ENCODE data around the gene FAM107B. TPM values are rescaled to one million over a fixed set of nuclear protein-coding genes. Genes with fewer than 3 reads are reported as not detected.

FAM107B gene
- total RNA-seq, 1 donor from 2014 or later, result 13.6 TPM

GRCh38 chr10:14623931-14624330 lies 150.8 kb downstream of the FAM107B start:
- no peak overlapping the region for H3K4me3 ChIP-seq (ENCODE audit: low read length in 3 of 3)
- H3K4me1 ChIP-seq (ENCODE audit: control insufficient read depth in 3 of 3, insufficient read depth in 3 of 3, low read length in 3 of 3), result no peaks in the 10 kb centered on the region
- no peaks in the 10 kb centered on the region for H3K27me3 ChIP-seq (ENCODE audit: control insufficient read depth in 3 of 3, insufficient read depth in 3 of 3, low read length in 3 of 3)
- H3K36me3 ChIP-seq (ENCODE audit: control insufficient read depth in 3 of 3, insufficient read depth in 3 of 3, low read length in 3 of 3), result no peaks in the 10 kb centered on the region
- no peak overlapping the region for H3K27ac ChIP-seq (ENCODE audit: low read depth, low read length)
- no peaks in the 10 kb centered on the region for H3K9me3 ChIP-seq (ENCODE audit: control insufficient read depth in 3 of 3, low read length in 3 of 3)
- no peak overlapping the region for H3K9ac ChIP-seq (ENCODE audit: low read depth in 1 of 3, low read length in 3 of 3)

DNA sequence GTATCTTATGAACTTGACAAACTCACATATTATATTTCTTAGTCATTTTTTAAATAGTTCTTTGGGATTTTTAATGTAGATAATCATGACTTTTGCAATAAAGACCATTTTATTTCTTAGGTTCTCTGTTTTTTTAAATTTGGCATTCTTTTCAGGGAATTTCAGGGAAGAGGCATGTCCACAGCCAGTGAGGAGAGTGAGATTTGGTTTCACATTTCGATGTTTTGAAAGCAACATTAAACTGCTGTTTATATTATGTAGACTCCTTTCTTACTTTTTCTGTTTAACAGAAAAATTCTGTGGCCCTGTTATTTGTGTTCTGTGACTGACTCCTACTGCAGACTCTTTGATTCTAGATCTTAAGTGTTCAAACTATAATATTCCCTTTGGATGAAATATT lies 153.7 kb downstream of the FAM107B start:
- Histone ChIP-seq H3K27ac (ENCODE audit: low read depth, low read length) (no peak overlapping the region), H3K4me1 (ENCODE audit: control insufficient read depth in 3 of 3, insufficient read depth in 3 of 3, low read length in 3 of 3) (peaks cover 0 to 4% (median 0%) of the 10 kb centered on the region in 3 donors), H3K9ac (ENCODE audit: low read depth in 1 of 3, low read length in 3 of 3) (no peak overlapping the region), H3K9me3 (ENCODE audit: control insufficient read depth in 3 of 3, low read length in 3 of 3) (no peaks in the 10 kb centered on the region), H3K27me3 (ENCODE audit: control insufficient read depth in 3 of 3, insufficient read depth in 3 of 3, low read length in 3 of 3) (no peaks in the 10 kb centered on the region), H3K36me3 (ENCODE audit: control insufficient read depth in 3 of 3, insufficient read depth in 3 of 3, low read length in 3 of 3) (no peaks in the 10 kb centered on the region), H3K4me3 (ENCODE audit: low read length in 3 of 3) (no peak overlapping the region)

GRCh38 chr10:14618674-14619073 lies 156.0 kb downstream of the FAM107B start:
- H3K9me3 ChIP-seq (ENCODE audit: control insufficient read depth in 3 of 3, low read length in 3 of 3), result no peaks in the 10 kb centered on the region
- no peak overlapping the region for H3K4me3 ChIP-seq (ENCODE audit: low read length in 3 of 3)
- H3K4me1 ChIP-seq (ENCODE audit: control insufficient read depth in 3 of 3, insufficient read depth in 3 of 3, low read length in 3 of 3), result peaks cover 0 to 4% (median 0%) of the 10 kb centered on the region in 3 donors
- no peak overlapping the region for H3K27ac ChIP-seq (ENCODE audit: low read depth, low read length)
- no peak overlapping the region for H3K9ac ChIP-seq (ENCODE audit: low read depth in 1 of 3, low read length in 3 of 3)
- H3K27me3 ChIP-seq (ENCODE audit: control insufficient read depth in 3 of 3, insufficient read depth in 3 of 3, low read length in 3 of 3), result no peaks in the 10 kb centered on the region
- H3K36me3 ChIP-seq (ENCODE audit: control insufficient read depth in 3 of 3, insufficient read depth in 3 of 3, low read length in 3 of 3), result no peaks in the 10 kb centered on the region

- Histone ChIP-seq H3K4me3 (ENCODE audit: low read length in 3 of 3) (no peak overlapping the region), H3K27me3 (ENCODE audit: control insufficient read depth in 3 of 3, insufficient read depth in 3 of 3, low read length in 3 of 3) (no peaks in the 10 kb centered on the region), H3K36me3 (ENCODE audit: control insufficient read depth in 3 of 3, insufficient read depth in 3 of 3, low read length in 3 of 3) (no peaks in the 10 kb centered on the region), H3K9ac (ENCODE audit: low read depth in 1 of 3, low read length in 3 of 3) (no peak overlapping the region), H3K27ac (ENCODE audit: low read depth, low read length) (no peak overlapping the region), H3K4me1 (ENCODE audit: control insufficient read depth in 3 of 3, insufficient read depth in 3 of 3, low read length in 3 of 3) (peaks cover 0 to 4% (median 0%) of the 10 kb centered on the region in 3 donors), H3K9me3 (ENCODE audit: control insufficient read depth in 3 of 3, low read length in 3 of 3) (no peaks in the 10 kb centered on the region)
These were observed 156.8 kb downstream of the FAM107B start for GRCh38 chr10:14617852-14618251.

GRCh38 chr10:14616955-14617730 lies 157.6 kb downstream of the FAM107B start:
- Histone ChIP-seq H3K9me3 (ENCODE audit: control insufficient read depth in 3 of 3, low read length in 3 of 3) (no peaks in the 10 kb centered on the region), H3K36me3 (ENCODE audit: control insufficient read depth in 3 of 3, insufficient read depth in 3 of 3, low read length in 3 of 3) (no peaks in the 10 kb centered on the region), H3K4me3 (ENCODE audit: low read length in 3 of 3) (no peak overlapping the region), H3K27ac (ENCODE audit: low read depth, low read length) (no peak overlapping the region), H3K27me3 (ENCODE audit: control insufficient read depth in 3 of 3, insufficient read depth in 3 of 3, low read length in 3 of 3) (no peaks in the 10 kb centered on the region), H3K4me1 (ENCODE audit: control insufficient read depth in 3 of 3, insufficient read depth in 3 of 3, low read length in 3 of 3) (peaks cover 0 to 4% (median 0%) of the 10 kb centered on the region in 3 donors), H3K9ac (ENCODE audit: low read depth in 1 of 3, low read length in 3 of 3) (no peak overlapping the region)

DNA sequence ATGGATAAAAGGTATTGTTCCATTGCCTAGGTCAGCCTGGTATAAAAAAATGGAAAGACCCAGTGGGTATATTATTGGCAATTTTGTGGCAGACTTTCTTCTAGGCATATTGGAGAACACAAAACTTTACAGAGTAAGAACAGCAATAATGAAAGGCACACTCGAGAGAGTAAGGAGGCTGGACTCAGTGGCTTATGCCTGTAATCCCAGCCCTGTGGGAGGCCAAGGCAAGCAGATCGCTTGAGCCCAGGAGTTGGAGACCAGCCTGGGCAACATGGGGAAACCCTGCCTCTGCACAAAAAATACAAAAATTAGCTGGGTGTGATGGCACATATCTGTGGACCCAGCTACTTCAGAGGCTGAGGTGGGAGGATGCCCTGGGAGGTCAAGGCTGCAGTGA lies 158.2 kb downstream of the FAM107B start:
- H3K9me3 ChIP-seq (ENCODE audit: control insufficient read depth in 3 of 3, low read length in 3 of 3), result no peaks in the 10 kb centered on the region
- H3K27ac ChIP-seq (ENCODE audit: low read depth, low read length), result no peak overlapping the region
- H3K4me3 ChIP-seq (ENCODE audit: low read length in 3 of 3), result no peak overlapping the region
- no peaks in the 10 kb centered on the region for H3K36me3 ChIP-seq (ENCODE audit: control insufficient read depth in 3 of 3, insufficient read depth in 3 of 3, low read length in 3 of 3)
- no peaks in the 10 kb centered on the region for H3K27me3 ChIP-seq (ENCODE audit: control insufficient read depth in 3 of 3, insufficient read depth in 3 of 3, low read length in 3 of 3)
- H3K4me1 ChIP-seq (ENCODE audit: control insufficient read depth in 3 of 3, insufficient read depth in 3 of 3, low read length in 3 of 3), result peaks cover 0 to 4% (median 0%) of the 10 kb centered on the region in 3 donors
- H3K9ac ChIP-seq (ENCODE audit: low read depth in 1 of 3, low read length in 3 of 3), result no peak overlapping the region

- Histone ChIP-seq H3K36me3 (ENCODE audit: control insufficient read depth in 3 of 3, insufficient read depth in 3 of 3, low read length in 3 of 3) (no peaks in the 10 kb centered on the region), H3K9me3 (ENCODE audit: control insufficient read depth in 3 of 3, low read length in 3 of 3) (no peaks in the 10 kb centered on the region), H3K4me3 (ENCODE audit: low read length in 3 of 3) (no peak overlapping the region), H3K27me3 (ENCODE audit: control insufficient read depth in 3 of 3, insufficient read depth in 3 of 3, low read length in 3 of 3) (no peaks in the 10 kb centered on the region), H3K9ac (ENCODE audit: low read depth in 1 of 3, low read length in 3 of 3) (no peak overlapping the region), H3K4me1 (ENCODE audit: control insufficient read depth in 3 of 3, insufficient read depth in 3 of 3, low read length in 3 of 3) (peaks cover 0 to 4% (median 0%) of the 10 kb centered on the region in 3 donors), H3K27ac (ENCODE audit: low read depth, low read length) (no peak overlapping the region)
These were observed 161.1 kb downstream of the FAM107B start for GRCh38 chr10:14613588-14613920.

GRCh38 chr10:14612873-14613587 lies 161.7 kb downstream of the FAM107B start:
- no peak overlapping the region for H3K9ac ChIP-seq (ENCODE audit: low read depth in 1 of 3, low read length in 3 of 3)
- no peaks in the 10 kb centered on the region for H3K36me3 ChIP-seq (ENCODE audit: control insufficient read depth in 3 of 3, insufficient read depth in 3 of 3, low read length in 3 of 3)
- no peak overlapping the region for H3K4me3 ChIP-seq (ENCODE audit: low read length in 3 of 3)
- no peaks in the 10 kb centered on the region for H3K9me3 ChIP-seq (ENCODE audit: control insufficient read depth in 3 of 3, low read length in 3 of 3)
- H3K4me1 ChIP-seq (ENCODE audit: control insufficient read depth in 3 of 3, insufficient read depth in 3 of 3, low read length in 3 of 3), result peaks cover 0 to 4% (median 0%) of the 10 kb centered on the region in 3 donors
- H3K27ac ChIP-seq (ENCODE audit: low read depth, low read length), result no peak overlapping the region
- no peaks in the 10 kb centered on the region for H3K27me3 ChIP-seq (ENCODE audit: control insufficient read depth in 3 of 3, insufficient read depth in 3 of 3, low read length in 3 of 3)

- no peaks in the 10 kb centered on the region for H3K36me3 ChIP-seq (ENCODE audit: control insufficient read depth in 3 of 3, insufficient read depth in 3 of 3, low read length in 3 of 3)
- no peak overlapping the region for H3K9ac ChIP-seq (ENCODE audit: low read depth in 1 of 3, low read length in 3 of 3)
- no peaks in the 10 kb centered on the region for H3K27me3 ChIP-seq (ENCODE audit: control insufficient read depth in 3 of 3, insufficient read depth in 3 of 3, low read length in 3 of 3)
- no peak overlapping the region for H3K4me3 ChIP-seq (ENCODE audit: low read length in 3 of 3)
- H3K27ac ChIP-seq (ENCODE audit: low read depth, low read length), result no peak overlapping the region
- H3K9me3 ChIP-seq (ENCODE audit: control insufficient read depth in 3 of 3, low read length in 3 of 3), result no peaks in the 10 kb centered on the region
- H3K4me1 ChIP-seq (ENCODE audit: control insufficient read depth in 3 of 3, insufficient read depth in 3 of 3, low read length in 3 of 3), result peaks cover 0 to 1% (median 0%) of the 10 kb centered on the region in 3 donors
These were observed 162.6 kb downstream of the FAM107B start for GRCh38 chr10:14611968-14612693.

DNA sequence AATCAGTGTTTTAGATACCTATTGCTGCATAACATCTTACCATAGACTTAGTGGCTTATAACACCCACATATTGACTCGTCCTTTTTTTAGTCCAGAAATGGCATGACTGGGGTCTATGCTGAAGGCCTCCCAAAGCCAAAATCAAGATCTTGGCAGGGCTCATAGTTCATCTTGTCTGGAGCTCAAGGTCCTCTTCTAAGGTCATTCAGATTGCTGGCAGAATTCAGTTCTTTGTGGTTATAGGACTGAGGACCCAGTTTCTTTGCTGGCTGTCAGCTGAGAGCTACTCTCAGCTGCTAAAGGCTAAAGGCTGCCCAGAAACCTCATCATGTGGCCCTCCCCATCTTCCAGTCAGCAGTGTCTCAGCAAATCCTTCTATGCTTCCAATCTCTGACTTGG lies 165.5 kb downstream of the FAM107B start:
- Histone ChIP-seq H3K9ac (ENCODE audit: low read depth in 1 of 3, low read length in 3 of 3) (no peak overlapping the region), H3K4me3 (ENCODE audit: low read length in 3 of 3) (no peak overlapping the region), H3K27ac (ENCODE audit: low read depth, low read length) (no peak overlapping the region), H3K9me3 (ENCODE audit: control insufficient read depth in 3 of 3, low read length in 3 of 3) (peaks cover 0 to 2% (median 0%) of the 10 kb centered on the region in 3 donors), H3K4me1 (ENCODE audit: control insufficient read depth in 3 of 3, insufficient read depth in 3 of 3, low read length in 3 of 3) (peaks cover 6 to 8% (median 8%) of the 10 kb centered on the region in 3 donors), H3K36me3 (ENCODE audit: control insufficient read depth in 3 of 3, insufficient read depth in 3 of 3, low read length in 3 of 3) (no peaks in the 10 kb centered on the region), H3K27me3 (ENCODE audit: control insufficient read depth in 3 of 3, insufficient read depth in 3 of 3, low read length in 3 of 3) (no peaks in the 10 kb centered on the region)

Data from skeletal muscle tissue (tissue), 4 donors.